Measurements from ENCODE around the gene HDAC11.
A peak's percentile ranks its signal among the peaks of the same experiment; 100 is the strongest.

HDAC11 gene

DNA sequence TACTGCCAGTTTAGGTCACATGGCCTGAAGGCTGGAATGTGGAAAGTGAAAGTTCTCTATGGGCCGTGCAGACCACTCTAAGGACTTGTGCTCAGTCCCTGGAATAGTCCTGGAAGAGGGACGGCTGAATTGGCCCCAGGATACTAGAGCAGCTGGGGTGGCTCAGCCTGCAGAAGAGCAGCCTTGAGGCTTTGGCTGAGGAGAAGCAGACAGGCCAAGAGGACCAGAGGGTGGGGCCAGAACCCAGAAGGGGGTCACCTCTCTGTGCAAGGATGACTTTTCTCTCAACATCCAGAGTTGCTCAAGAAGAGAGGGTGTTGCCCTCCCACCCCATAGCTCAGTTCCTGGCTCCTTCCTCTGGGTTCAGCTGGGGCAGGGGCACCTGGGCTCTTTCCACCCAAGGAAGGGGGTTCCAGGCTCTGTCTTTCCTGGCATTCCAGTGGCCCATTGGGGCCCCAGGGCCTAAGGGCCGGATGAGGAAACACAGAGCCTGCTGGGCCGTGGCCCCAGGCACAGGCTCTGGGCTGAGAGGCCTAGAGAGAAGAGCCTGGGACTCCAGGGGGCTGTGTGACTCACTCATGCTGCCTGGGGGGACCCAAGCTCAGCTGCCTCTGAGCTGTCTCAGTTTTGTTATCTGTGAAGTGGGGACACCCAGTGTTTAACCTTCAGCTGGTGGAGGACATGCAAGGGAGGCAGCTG is 60.3 kb downstream of the HDAC11 start:
- H3K27ac Mint-ChIP-seq = no peak overlapping the region
- no peaks in the 10 kb centered on the region for H3K36me3 Mint-ChIP-seq (ENCODE audit: low read depth)
- H3K27me3 Mint-ChIP-seq = peaks cover 51% of the 10 kb centered on the region
- no peak for DNase-seq
- H3K9me3 Mint-ChIP-seq = peaks cover 4% of the 10 kb centered on the region
- H3K4me3 Mint-ChIP-seq = no peak overlapping the region
- peaks cover 24% of the 10 kb centered on the region for H3K4me1 Mint-ChIP-seq (ENCODE audit: low read depth)

DNA sequence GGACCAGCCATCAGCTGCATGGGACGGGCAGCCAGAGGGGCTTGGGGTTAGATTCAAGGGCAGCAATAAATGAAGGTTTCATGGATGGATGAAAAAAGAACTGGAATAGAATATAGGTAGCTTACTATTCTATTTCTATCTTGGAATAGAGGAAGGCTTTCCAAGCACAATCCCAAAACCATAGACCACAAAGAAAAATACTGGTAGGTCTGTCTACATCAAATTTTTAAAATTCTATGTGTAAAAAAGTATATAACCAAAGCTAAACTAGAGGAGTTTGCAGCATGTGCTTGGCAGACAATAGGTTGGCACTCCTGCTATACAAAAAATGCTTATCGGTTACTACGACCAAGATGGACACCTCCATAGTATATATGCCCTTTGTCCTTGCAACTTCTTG is 61.6 kb downstream of the HDAC11 start:
- Mint-ChIP-seq H3K9me3 (peaks cover 4% of the 10 kb centered on the region), H3K27ac (no peak overlapping the region), H3K36me3 (ENCODE audit: low read depth) (no peaks in the 10 kb centered on the region), H3K4me3 (no peak overlapping the region), H3K27me3 (peaks cover 51% of the 10 kb centered on the region), H3K4me1 (ENCODE audit: low read depth) (peaks cover 23% of the 10 kb centered on the region)
- DNase-seq = no peak

DNA sequence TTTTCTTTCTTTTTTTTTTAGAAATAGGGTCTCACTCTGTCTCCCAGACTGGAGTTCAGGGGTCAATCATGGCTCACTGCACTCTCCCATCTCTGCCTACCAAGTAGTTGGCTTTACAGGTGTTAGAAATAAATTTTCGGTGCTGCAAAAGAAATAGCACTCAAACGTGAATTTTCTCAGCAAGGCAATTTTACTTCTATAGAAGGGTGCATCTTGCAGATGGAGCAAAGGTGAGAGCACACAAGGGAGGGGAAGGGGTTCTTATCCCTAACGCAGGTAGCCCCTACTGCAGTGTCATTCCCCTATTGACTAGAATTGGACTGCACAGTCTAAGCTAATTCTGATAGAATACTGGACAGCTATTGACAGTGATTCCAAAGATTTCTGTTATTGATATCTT is 62.0 kb downstream of the HDAC11 start:
- DNase-seq = no peak
- H3K4me3 Mint-ChIP-seq = no peak overlapping the region
- H3K27ac Mint-ChIP-seq = no peak overlapping the region
- H3K9me3 Mint-ChIP-seq = peaks cover 4% of the 10 kb centered on the region
- H3K4me1 Mint-ChIP-seq (ENCODE audit: low read depth) = peaks cover 18% of the 10 kb centered on the region
- peaks cover 51% of the 10 kb centered on the region for H3K27me3 Mint-ChIP-seq
- no peaks in the 10 kb centered on the region for H3K36me3 Mint-ChIP-seq (ENCODE audit: low read depth)

DNA sequence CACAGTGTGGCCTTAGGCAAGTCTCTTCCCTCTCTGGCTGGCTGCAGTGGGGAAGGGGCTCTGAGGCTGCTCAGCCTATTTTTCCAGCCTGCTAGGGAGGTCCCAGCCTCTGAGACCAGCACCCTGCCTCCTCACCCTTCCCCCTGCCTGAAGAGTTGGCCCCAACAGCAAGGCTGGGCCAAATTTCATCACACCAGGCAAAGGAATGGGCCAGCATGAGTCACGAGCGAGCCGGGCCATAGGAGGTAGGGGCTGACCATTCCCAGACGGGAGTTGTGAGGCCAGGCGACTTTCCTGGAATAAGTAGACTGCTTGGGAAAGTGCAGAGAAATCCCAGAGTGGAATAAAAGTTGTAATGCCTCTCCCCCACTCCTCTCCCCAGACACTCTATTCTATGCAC is 63.1 kb downstream of the HDAC11 start:
- Mint-ChIP-seq H3K4me3 (no peak overlapping the region), H3K9me3 (peaks cover 4% of the 10 kb centered on the region), H3K4me1 (ENCODE audit: low read depth) (peaks cover 20% of the 10 kb centered on the region), H3K27ac (no peak overlapping the region), H3K27me3 (peaks cover 58% of the 10 kb centered on the region), H3K36me3 (ENCODE audit: low read depth) (no peaks in the 10 kb centered on the region)
- DNase-seq = no peak

DNA sequence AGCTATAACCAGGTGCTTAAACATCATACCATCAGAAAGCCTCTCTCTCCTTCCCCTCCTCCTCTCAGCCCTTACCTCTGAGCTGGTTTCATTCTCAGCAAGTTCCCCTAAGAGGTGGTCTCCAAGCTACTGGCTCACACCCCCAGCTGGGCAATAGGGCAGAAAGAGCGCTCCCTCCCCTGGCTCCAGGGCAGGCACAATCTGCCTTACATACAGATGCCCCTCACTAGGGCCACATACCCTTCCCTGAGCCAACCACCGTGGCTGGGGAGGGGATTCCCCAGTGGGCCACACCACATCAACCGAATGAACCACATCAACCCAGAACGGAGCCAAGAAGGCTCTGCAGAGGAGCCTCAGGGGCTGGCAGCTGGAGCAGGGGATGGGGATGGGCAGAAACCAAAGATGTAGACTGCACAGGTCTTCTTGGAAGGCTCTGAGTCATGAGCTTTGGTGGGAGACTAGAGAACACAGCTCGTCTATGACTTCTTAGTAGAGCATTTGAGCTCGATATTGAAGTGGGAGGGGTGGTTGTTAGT is 64.3 kb downstream of the HDAC11 start:
- H3K27me3 Mint-ChIP-seq = peaks cover 59% of the 10 kb centered on the region
- H3K9me3 Mint-ChIP-seq = peaks cover 4% of the 10 kb centered on the region
- no peak overlapping the region for H3K4me3 Mint-ChIP-seq

DNA sequence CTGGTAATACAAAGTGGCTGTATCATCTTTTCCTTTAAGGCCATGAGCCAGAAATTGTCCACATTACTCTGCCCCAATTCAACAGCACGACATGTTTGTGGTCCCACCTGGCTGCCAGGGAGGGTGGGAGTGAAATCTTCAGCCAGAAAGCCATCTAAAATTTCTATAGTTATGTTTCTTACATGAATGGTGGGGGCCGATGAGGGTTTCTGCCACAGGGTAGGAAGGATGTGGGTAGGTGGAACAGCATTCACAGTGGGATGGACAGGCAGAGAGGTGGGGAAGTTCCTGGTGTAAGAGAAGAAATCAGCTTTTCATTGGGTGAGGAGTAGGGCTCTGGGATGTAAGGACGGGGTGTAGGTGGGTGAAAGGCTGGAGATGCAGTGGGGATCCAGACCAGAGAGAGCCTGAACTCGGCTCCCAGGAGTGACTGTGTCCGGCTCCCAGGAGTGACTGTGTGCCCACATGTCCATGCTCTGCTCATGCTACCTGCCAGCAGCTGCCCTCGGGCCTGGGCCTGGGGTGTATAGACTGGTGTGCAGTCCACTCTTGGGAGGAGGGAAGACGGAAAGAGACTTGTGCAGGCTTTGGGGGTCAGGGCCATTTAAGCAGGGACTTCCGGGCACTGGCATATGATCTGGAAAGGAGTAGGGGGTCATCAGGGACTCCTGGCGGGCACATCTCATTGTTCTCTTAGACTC is 65.0 kb downstream of the HDAC11 start:
- Mint-ChIP-seq H3K4me3 (no peak overlapping the region), H3K27ac (no peak overlapping the region)
- DNase-seq = no peak

More for the DNA sequence above, 64.3 kb downstream of the HDAC11 start:
- peaks cover 23% of the 10 kb centered on the region for H3K4me1 Mint-ChIP-seq (ENCODE audit: low read depth)
- peak overlapping the region; percentile 38 for H3K27ac Mint-ChIP-seq
- H3K36me3 Mint-ChIP-seq (ENCODE audit: low read depth) = no peaks in the 10 kb centered on the region
- peak; percentile 70 for DNase-seq

DNA sequence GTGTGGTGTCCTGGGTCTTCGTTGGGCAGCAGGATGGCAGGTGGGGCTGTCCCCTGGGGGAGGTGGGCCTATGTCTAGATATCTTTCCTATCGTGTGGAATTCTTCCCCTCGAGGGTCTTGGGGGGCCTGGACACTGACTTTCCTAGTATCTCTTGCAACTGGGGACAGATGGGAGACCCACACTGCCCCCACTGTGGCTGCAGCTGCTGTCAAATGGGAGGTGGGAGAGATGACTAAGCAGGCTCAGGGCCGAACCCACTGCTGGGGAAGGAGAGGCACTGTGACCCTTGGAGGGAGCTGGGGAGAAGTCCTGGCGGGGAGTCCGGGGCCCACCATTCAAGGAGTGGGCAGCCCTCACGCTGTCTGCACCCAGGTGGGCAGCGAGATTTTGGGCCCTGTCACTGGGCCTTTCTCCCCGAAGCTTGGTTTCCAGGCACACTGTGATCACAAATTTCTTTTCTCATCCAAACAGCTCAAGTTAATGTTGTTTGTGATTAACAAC is 65.9 kb downstream of the HDAC11 start:
- Mint-ChIP-seq H3K27me3 (peaks cover 71% of the 10 kb centered on the region), H3K4me1 (ENCODE audit: low read depth) (peaks cover 28% of the 10 kb centered on the region), H3K9me3 (peaks cover 2% of the 10 kb centered on the region), H3K27ac (no peak overlapping the region), H3K4me3 (no peak overlapping the region), H3K36me3 (ENCODE audit: low read depth) (no peaks in the 10 kb centered on the region)
- DNase-seq = no peak

More for the DNA sequence above, 65.0 kb downstream of the HDAC11 start:
- H3K36me3 Mint-ChIP-seq (ENCODE audit: low read depth) = no peaks in the 10 kb centered on the region
- H3K27me3 Mint-ChIP-seq = peaks cover 66% of the 10 kb centered on the region
- H3K4me1 Mint-ChIP-seq (ENCODE audit: low read depth) = peaks cover 28% of the 10 kb centered on the region
- H3K9me3 Mint-ChIP-seq = peaks cover 4% of the 10 kb centered on the region

DNA sequence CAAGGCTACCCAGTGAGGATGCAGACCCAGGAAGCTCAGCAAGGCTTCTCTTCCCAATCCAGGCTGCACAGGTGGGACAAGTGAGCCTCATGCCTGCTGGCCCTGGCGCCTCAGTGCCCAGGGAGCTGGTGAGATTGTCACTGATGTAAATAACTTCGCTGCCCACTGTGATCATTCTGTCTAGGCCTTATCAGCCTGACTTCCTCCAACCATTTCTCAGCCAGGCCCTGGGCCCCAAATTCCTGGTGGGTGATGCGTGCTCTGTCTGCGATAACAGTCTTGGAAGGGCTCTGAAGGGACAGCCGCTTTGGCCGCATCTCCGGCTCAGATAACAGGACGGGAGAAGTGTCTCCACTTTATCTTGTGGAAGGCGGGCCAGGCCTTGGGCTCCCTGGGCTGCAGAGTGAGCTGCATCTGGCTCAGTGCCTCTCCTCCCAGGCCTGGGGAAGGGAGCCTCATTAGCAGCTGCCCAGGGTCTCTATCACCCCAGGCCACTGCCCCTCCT is 66.6 kb downstream of the HDAC11 start:
- Mint-ChIP-seq H3K9me3 (no peaks in the 10 kb centered on the region), H3K36me3 (ENCODE audit: low read depth) (no peaks in the 10 kb centered on the region), H3K4me1 (ENCODE audit: low read depth) (peaks cover 28% of the 10 kb centered on the region), H3K27me3 (peaks cover 72% of the 10 kb centered on the region), H3K4me3 (no peak overlapping the region), H3K27ac (no peak overlapping the region)
- DNase-seq = no peak

DNA sequence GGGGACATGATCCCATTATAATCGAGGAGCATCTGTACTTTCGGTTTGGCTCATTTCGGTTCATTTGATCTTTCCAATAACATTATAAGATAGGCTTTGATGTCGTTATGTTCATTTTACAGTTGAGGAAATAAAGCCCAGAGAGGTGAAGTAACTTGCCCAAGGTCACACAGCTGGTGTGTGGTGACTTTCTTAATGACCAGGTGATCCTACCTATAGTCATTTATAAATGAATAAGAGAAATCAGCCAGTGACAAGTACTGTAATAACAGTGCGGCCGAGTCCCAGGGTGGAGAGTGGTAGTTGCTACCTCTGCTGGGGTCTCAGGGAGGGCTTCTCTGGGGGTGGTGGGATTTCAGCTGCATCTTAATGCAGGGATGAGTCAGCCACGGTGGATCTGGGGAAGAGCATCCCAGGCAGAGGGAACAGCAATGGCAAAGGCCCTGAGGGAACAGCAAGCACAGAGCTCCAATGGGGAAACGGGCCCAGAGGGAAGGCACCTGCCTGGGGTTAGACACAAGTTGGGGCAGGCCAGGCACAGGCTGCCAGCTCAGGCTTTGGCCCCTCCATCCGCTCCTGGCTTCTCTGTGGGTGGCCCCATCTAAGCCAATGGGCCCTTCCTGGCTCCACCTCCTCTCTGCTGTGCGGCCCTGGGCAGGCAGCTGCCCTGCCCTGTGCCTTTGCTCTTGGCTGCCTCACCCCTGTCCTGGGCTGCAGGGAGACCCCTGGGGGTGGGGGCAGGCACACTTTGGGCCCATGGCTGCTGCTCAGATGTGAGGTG is 67.7 kb downstream of the HDAC11 start:
- no peaks in the 10 kb centered on the region for H3K9me3 Mint-ChIP-seq
- peaks cover 76% of the 10 kb centered on the region for H3K27me3 Mint-ChIP-seq
- DNase-seq = no peak
- H3K27ac Mint-ChIP-seq = no peak overlapping the region
- H3K36me3 Mint-ChIP-seq (ENCODE audit: low read depth) = no peaks in the 10 kb centered on the region
- H3K4me3 Mint-ChIP-seq = peak overlapping the region; percentile 17
- H3K4me1 Mint-ChIP-seq (ENCODE audit: low read depth) = peaks cover 28% of the 10 kb centered on the region

DNA sequence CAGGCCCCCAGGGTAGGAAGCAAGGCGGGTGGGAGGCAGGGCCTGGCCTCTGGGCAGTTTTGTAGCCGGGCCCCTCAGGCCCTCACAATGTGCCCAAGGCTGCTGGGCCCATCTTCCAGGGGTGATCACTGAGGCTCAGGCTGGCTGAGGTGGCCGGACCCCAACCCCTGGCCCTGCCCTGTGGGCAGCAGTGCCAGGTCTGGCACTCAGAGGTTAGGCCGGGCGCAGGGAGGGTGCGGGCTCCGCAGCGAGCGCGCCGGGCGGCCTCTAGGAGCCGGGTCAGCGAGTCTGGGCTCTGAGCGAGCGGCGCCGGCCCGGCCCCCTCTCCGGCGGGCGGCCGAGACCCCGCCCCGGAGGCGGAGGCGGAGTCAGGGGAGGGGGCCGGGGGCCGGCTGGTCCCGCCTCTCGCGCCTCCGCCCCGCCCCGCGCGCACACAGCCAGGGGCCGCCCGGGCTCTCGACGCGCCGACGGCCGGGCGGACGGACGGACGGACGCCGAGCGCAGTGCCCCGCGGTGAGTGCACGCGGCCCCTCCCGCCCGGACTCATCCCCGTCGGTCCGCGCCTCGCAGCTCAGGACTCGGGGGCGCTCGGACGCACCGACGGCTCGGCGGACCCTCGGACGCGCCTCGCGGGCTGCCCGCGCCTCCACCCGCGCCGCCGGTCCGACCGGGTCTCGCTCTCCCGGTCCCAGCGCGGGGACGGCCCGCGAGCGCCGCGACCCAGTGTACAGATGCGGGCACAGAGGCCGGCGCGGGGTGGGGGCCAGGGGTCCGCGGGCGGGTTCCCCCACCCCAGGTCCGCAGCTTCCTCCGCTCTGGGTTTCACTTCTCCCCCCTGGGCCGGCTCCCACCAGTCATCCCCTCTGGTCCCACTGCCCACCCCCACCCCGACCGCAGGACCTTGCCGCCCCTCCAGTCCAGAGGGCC is 68.9 kb downstream of the HDAC11 start, which contains the start of gene FBLN2:
Gene FBLN2 (plus strand): TSS at position 430 of the 927 bp plus-strand sequence. CDS start 21,231 bp downstream, outside the sequence.
- H3K36me3 Mint-ChIP-seq (ENCODE audit: low read depth) = no peaks in the 10 kb centered on the region
- peak; percentile 45 for DNase-seq
- H3K4me1 Mint-ChIP-seq (ENCODE audit: low read depth) = peaks cover 26% of the 10 kb centered on the region
- H3K9me3 Mint-ChIP-seq = no peaks in the 10 kb centered on the region
- H3K27me3 Mint-ChIP-seq = peaks cover 84% of the 10 kb centered on the region
- no peak within 1 kb of the TSS for H3K27ac Mint-ChIP-seq
- H3K4me3 Mint-ChIP-seq = peak within 1 kb of the TSS; percentile 23

DNA sequence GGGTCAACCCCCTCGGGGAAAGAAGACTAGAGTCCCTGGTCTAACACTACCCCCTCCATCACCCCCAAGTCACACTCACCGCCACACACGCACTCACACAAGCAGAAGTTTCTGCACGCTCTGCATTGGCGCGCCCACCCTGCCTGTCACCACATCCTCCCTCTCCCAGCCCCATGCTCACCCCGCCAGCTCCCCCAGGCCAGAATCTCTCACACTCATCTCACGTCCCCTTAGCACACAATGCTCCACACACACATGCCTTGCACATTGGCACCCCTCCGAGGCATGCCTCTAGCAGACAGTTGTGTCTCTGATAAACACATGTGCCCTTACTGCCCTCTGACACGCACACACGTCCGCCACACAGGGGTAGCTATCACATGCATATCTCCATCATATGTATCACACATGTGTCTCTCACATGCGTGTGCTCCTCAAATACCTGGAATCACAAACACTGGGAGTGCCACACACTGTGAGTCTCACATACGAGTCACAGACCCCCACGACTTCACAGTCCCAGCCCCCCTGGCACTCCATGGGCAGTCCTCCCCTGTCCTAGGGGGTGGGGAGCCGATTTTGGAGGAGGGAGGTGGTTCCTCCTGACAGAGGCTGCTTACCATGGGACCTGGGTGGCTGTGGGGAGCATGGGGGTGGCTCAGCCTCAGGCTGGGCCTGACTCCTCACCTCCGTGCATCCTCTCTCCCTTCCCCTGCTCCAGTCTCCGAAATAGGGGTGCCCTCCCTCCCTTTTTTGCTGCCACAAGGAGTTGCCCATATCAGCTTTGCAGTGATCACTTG is 69.7 kb downstream of the HDAC11 start:
- peaks cover 17% of the 10 kb centered on the region for H3K4me1 Mint-ChIP-seq (ENCODE audit: low read depth)
- H3K4me3 Mint-ChIP-seq = peak overlapping the region; percentile 23
- H3K27ac Mint-ChIP-seq = no peak overlapping the region
- peaks cover 85% of the 10 kb centered on the region for H3K27me3 Mint-ChIP-seq
- H3K9me3 Mint-ChIP-seq = no peaks in the 10 kb centered on the region
- no peak for DNase-seq
- no peaks in the 10 kb centered on the region for H3K36me3 Mint-ChIP-seq (ENCODE audit: low read depth)

DNA sequence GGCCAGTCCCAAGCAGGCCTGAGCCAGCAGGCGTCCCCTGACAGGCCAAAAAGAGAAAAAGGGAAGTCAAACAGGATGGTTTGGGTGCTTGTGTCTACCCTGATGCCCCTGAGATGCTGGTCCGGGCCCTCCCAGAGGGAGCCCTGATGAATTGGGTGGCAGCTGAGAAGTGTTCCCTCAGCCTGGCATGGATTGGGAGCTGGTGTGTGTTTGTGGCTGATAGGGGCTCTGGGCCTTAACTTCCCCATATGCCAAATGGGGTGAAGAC is 70.3 kb downstream of the HDAC11 start:
- H3K9me3 Mint-ChIP-seq = no peaks in the 10 kb centered on the region
- H3K4me3 Mint-ChIP-seq = no peak overlapping the region
- DNase-seq = no peak
- no peak overlapping the region for H3K27ac Mint-ChIP-seq
- peaks cover 82% of the 10 kb centered on the region for H3K27me3 Mint-ChIP-seq
- no peaks in the 10 kb centered on the region for H3K36me3 Mint-ChIP-seq (ENCODE audit: low read depth)
- peaks cover 12% of the 10 kb centered on the region for H3K4me1 Mint-ChIP-seq (ENCODE audit: low read depth)

DNA sequence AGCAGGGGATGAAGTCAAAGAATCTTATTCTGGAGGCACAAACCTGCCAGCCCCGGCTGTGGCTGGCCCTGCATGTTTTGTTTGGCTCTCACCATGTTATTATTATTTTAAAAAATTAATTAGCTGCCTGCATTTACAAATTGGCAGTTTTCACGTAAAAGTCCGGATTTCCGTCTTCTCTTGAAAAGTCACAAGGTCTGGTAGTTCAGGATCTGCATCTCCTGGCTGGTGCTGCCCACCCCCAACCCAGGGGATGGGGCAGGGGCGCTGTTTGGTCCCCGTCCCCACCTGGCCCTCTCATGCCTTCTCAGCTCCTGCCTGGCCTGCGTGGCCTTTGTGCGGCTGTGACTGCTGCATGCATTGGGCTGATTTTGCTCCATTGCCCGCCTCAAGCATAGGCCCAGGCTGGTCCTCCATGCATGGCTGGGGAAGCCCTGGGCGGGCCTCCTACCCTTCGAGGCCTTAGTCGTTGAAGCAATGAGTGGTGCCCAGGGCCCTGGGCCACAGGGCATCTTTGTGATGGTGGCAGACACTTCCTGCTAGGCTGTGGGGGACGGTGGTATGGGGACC is 70.8 kb downstream of the HDAC11 start:
- Mint-ChIP-seq H3K4me3 (no peak overlapping the region), H3K36me3 (ENCODE audit: low read depth) (no peaks in the 10 kb centered on the region), H3K27ac (no peak overlapping the region)

More for the DNA sequence above, 70.8 kb downstream of the HDAC11 start:
- peaks cover 79% of the 10 kb centered on the region for H3K27me3 Mint-ChIP-seq
- no peaks in the 10 kb centered on the region for H3K9me3 Mint-ChIP-seq
- H3K4me1 Mint-ChIP-seq (ENCODE audit: low read depth) = peaks cover 9% of the 10 kb centered on the region
- DNase-seq = no peak

Measured in activated T-cell treated with anti-CD3 and anti-CD28 coated beads, Interleukin-2, amount 50 U/mL, for 24 hours (primary cell).